Mucosa of stomach (tissue), 1 donor: ENCODE measurements around the gene SEMA4D.

Experiments
- H3K27me3 ChIP-seq: one replicate; pipeline ENCODE4 v1.7.0; 2013; ENCODE audit warnings: mild to moderate bottlenecking, low read length; ENCODE audit not compliant: control insufficient read depth, insufficient read depth
- H3K36me3 ChIP-seq: one replicate; pipeline ENCODE4 v1.7.0; 2013; ENCODE audit warnings: low read length; ENCODE audit not compliant: control insufficient read depth, insufficient read depth
- H3K4me1 ChIP-seq: one replicate; pipeline ENCODE4 v1.7.0; 2013; ENCODE audit warnings: mild to moderate bottlenecking, low read length; ENCODE audit not compliant: control insufficient read depth, insufficient read depth
- H3K4me3 ChIP-seq: one replicate; pipeline ENCODE4 v1.7.0; 2013; ENCODE audit warnings: low read length
- H3K9ac ChIP-seq: one replicate; pipeline ENCODE4 v1.7.0; 2013; ENCODE audit warnings: mild to moderate bottlenecking, low read length, moderate library complexity
- H3K9me3 ChIP-seq: one replicate; pipeline ENCODE4 v1.7.0; 2013; ENCODE audit warnings: mild to moderate bottlenecking, low read length, moderate library complexity; ENCODE audit not compliant: control insufficient read depth
- donor health status: Pancreatic carcinoma.

Gene SEMA4D, protein sequence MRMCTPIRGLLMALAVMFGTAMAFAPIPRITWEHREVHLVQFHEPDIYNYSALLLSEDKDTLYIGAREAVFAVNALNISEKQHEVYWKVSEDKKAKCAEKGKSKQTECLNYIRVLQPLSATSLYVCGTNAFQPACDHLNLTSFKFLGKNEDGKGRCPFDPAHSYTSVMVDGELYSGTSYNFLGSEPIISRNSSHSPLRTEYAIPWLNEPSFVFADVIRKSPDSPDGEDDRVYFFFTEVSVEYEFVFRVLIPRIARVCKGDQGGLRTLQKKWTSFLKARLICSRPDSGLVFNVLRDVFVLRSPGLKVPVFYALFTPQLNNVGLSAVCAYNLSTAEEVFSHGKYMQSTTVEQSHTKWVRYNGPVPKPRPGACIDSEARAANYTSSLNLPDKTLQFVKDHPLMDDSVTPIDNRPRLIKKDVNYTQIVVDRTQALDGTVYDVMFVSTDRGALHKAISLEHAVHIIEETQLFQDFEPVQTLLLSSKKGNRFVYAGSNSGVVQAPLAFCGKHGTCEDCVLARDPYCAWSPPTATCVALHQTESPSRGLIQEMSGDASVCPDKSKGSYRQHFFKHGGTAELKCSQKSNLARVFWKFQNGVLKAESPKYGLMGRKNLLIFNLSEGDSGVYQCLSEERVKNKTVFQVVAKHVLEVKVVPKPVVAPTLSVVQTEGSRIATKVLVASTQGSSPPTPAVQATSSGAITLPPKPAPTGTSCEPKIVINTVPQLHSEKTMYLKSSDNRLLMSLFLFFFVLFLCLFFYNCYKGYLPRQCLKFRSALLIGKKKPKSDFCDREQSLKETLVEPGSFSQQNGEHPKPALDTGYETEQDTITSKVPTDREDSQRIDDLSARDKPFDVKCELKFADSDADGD

DNA sequence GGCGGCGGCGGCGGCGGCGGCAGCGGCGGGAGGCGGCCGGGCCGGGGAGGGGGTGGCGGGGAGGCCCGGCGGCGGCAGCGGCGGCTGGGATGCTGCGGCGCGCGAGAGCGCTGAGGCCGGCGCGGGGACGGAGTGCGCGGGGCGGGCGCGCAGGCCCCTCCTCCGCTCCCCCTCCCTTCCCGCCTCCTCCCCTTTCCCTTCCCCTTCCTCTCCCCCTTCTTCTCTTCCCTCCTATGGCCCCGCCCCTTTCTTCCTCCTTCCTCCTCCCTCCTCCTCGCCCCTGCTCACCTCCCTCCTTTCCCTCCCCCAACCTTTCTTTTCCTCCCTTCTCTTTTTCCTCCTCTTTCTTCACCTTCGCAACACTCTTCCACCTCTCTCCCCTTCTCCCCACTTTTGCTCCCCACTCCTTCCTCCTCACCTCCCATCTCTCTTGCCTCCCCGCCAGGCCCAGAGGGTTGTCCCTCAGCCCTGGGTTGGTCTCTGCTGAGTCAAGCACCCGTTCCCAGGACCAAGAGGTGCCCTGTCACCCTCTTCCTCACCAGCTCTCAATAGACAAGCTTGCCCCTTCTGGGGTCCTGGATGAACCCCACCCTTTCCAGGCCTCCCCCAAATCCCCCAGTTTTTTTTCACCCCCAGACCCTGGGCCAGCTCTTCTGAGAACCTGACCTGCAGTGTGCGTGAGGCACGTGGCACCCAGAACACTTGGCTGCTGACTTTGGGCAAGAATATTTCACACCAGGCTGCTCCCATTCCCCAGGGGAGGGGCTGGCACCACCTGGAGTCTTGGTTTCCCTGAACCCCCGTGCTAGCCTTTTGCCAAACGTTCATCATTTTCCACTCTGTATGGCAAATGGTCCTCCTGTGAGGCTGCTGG is at the start of gene SEMA4D:
SEMA4D (minus strand) TSS at position 136 of the 874 bp plus-strand sequence. CDS start 92,657 bp downstream, outside the sequence.
- Histone ChIP-seq H3K27me3 (no peaks in the 10 kb centered on the region), H3K36me3 (no peaks in the 10 kb centered on the region), H3K4me3 (peak within 1 kb of the TSS; percentile 26), H3K4me1 (peaks cover 39% of the 10 kb centered on the region), H3K9me3 (no peaks in the 10 kb centered on the region), H3K9ac (peak within 1 kb of the TSS; percentile 72)

DNA sequence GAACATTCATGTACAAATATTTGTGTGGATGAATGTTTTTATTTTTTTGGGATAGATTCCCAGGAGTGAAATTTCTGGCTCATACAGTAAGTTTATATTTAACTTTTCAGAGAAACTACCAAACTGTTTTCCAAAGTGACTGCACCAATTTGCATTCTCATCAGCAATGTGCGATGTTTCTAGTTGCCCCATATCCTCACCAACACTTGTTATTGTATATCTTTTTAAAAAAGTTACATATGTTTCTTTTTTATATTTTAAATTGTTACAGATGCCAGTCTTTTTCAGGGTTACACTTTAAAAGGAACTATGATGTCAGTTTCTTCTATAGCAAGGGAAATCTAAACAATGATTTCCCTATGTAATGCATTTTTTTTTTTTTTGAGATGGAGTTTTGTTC is 49.1 kb upstream of the SEMA4D start:
- H3K4me1 ChIP-seq = no peaks in the 10 kb centered on the region

DNA sequence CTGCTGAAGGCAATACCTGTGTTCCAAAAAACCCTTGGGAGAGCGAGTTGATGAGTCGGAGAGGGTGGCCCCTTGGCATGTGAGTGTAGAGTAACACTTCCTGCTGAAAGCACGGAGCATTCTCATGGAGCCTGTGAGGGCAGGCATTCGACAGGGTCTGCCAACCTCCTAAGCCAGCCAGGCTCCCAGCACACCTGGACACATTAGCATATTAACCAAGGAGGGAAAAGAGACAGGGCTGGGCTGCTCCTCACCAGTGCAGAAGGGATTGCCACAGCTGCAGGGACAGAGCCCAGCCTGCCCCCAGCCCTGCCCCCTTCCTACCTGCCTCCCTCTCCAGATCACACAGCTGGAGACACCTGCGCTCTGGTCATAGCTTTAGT is 46.4 kb upstream of the SEMA4D start:
- H3K9ac ChIP-seq = no peak overlapping the region
- H3K9me3 ChIP-seq = no peaks in the 10 kb centered on the region
- H3K4me1 ChIP-seq = no peaks in the 10 kb centered on the region
- no peaks in the 10 kb centered on the region for H3K36me3 ChIP-seq
- H3K27me3 ChIP-seq = no peaks in the 10 kb centered on the region
- no peak overlapping the region for H3K4me3 ChIP-seq

More for the DNA sequence above, 49.1 kb upstream of the SEMA4D start:
- Histone ChIP-seq H3K9ac (no peak overlapping the region), H3K36me3 (no peaks in the 10 kb centered on the region), H3K27me3 (no peaks in the 10 kb centered on the region), H3K4me3 (no peak overlapping the region), H3K9me3 (no peaks in the 10 kb centered on the region)

- no peaks in the 10 kb centered on the region for H3K36me3 ChIP-seq
- no peaks in the 10 kb centered on the region for H3K4me1 ChIP-seq
- H3K9ac ChIP-seq = no peak overlapping the region
- H3K4me3 ChIP-seq = no peak overlapping the region
- H3K27me3 ChIP-seq = no peaks in the 10 kb centered on the region
- no peaks in the 10 kb centered on the region for H3K9me3 ChIP-seq
These were observed 45.8 kb upstream of the SEMA4D start for GRCh38 chr9:89543621-89544278.

GRCh38 chr9:89543111-89543510 is 45.2 kb upstream of the SEMA4D start:
- H3K36me3 ChIP-seq = no peaks in the 10 kb centered on the region
- H3K9ac ChIP-seq = no peak overlapping the region
- H3K27me3 ChIP-seq = no peaks in the 10 kb centered on the region
- no peaks in the 10 kb centered on the region for H3K9me3 ChIP-seq
- no peak overlapping the region for H3K4me3 ChIP-seq
- no peaks in the 10 kb centered on the region for H3K4me1 ChIP-seq

- Histone ChIP-seq H3K4me3 (no peak overlapping the region), H3K27me3 (no peaks in the 10 kb centered on the region), H3K9ac (no peak overlapping the region), H3K4me1 (no peaks in the 10 kb centered on the region), H3K36me3 (no peaks in the 10 kb centered on the region), H3K9me3 (no peaks in the 10 kb centered on the region)
These were observed 44.6 kb upstream of the SEMA4D start for GRCh38 chr9:89542401-89543021.

DNA sequence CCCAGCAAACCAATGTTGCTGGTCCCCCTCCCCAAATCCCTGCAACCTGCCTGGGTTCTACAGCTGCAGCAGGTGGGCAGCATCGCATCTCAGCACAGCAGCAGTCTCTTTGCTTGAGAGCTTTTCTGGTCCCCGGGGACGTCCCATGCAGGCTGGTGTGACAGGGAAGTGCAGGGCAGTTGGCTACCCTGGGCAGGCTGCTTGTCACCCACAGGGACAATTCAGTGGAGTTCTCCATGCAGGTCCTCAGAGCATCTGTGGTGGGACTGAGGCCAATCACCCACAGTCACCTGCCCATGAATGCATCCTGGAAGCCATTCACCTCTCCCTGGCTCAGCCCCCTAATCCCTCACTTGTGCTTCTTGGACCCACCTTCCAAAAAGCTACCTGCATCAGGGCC is 43.9 kb upstream of the SEMA4D start:
- Histone ChIP-seq H3K36me3 (no peaks in the 10 kb centered on the region), H3K9me3 (no peaks in the 10 kb centered on the region), H3K27me3 (no peaks in the 10 kb centered on the region), H3K4me1 (no peaks in the 10 kb centered on the region), H3K9ac (no peak overlapping the region), H3K4me3 (no peak overlapping the region)

GRCh38 chr9:89539374-89539773 is 41.5 kb upstream of the SEMA4D start:
- no peak overlapping the region for H3K4me3 ChIP-seq
- no peak overlapping the region for H3K9ac ChIP-seq
- no peaks in the 10 kb centered on the region for H3K27me3 ChIP-seq
- H3K9me3 ChIP-seq = no peaks in the 10 kb centered on the region
- no peaks in the 10 kb centered on the region for H3K4me1 ChIP-seq
- H3K36me3 ChIP-seq = no peaks in the 10 kb centered on the region

GRCh38 chr9:89538871-89539270 is 41.0 kb upstream of the SEMA4D start:
- Histone ChIP-seq H3K9me3 (no peaks in the 10 kb centered on the region), H3K27me3 (no peaks in the 10 kb centered on the region), H3K9ac (no peak overlapping the region), H3K4me1 (no peaks in the 10 kb centered on the region), H3K4me3 (no peak overlapping the region), H3K36me3 (no peaks in the 10 kb centered on the region)

DNA sequence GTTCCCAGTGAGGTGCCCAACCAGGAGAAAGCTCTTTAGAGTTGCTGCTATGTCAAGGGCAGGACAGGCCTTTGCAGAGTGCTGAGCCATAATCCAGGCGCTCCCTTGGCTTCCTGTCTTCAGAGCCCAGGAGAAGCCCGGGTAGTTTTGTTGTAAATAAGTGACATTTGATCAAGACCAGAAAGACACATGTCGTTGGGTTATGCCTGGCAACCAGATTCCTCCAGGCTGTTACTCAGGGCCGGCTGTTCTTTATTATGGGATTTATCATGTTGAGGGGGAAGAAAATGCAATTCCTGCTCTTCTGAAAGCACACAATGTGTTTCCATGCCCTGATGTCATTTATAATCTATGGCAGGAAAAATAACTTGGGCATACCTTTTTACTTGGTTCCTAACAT is 39.3 kb upstream of the SEMA4D start:
- Histone ChIP-seq H3K9me3 (no peaks in the 10 kb centered on the region), H3K36me3 (no peaks in the 10 kb centered on the region), H3K9ac (no peak overlapping the region), H3K27me3 (no peaks in the 10 kb centered on the region), H3K4me1 (peaks cover 8% of the 10 kb centered on the region), H3K4me3 (no peak overlapping the region)

- no peaks in the 10 kb centered on the region for H3K27me3 ChIP-seq
- no peak overlapping the region for H3K9ac ChIP-seq
- no peaks in the 10 kb centered on the region for H3K9me3 ChIP-seq
- peaks cover 9% of the 10 kb centered on the region for H3K4me1 ChIP-seq
- no peaks in the 10 kb centered on the region for H3K36me3 ChIP-seq
- H3K4me3 ChIP-seq = no peak overlapping the region
These were observed 38.7 kb upstream of the SEMA4D start for GRCh38 chr9:89536600-89536999.
